PC-3 (cell line): ENCODE results near the gene CYP46A1.

ENCODE experiments used
- CTCF ChIP-seq: fragments of 300-600 bp; sonication (generic); conservative IDR thresholded peaks from 2 replicates; pipeline ENCODE4 v1.5.1; 2017; ENCODE audit warnings: antibody characterized with exemption, low read depth, mild to moderate bottlenecking, low read length
- EZH2 ChIP-seq: fragments of 300-600 bp; sonication (generic); IDR thresholded peaks from one replicate; pipeline ENCODE4 v1.6.1; 2017; ENCODE audit warnings: antibody characterized with exemption, mild to moderate bottlenecking, low read length; ENCODE audit not compliant: unreplicated experiment

- TF ChIP-seq CTCF (no peak), EZH2 (no peak)
These were observed 89.7 kb downstream of the CYP46A1 start for GRCh38 chr14:99773521-99774497.
